ENCODE results near the gene MEOX2.

DNA sequence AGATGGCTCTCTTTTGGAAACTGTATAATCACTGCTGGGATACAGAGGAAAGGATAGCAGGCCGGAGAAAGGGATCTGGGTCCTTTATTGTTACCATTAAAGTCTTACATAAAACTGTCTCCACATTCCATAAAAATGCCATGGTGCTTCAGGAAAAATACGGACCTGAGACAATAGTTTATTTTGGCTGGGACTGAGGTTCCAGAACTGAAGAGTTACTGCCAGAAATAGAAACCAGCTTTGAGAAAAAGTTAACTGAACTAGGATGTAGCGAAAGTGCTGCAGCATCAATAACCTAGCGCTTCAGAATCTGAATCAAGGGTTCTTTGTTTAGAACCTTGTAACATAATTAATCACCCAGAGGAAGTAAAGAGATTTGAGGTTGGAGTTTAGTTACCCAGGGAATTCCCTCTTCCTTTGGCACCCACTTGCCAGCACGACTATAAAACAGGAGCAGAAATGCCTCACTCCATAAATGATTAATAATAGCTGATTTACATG lies 38.0 kb downstream of the MEOX2 start:
- TF ChIP-seq, protein P1, sequence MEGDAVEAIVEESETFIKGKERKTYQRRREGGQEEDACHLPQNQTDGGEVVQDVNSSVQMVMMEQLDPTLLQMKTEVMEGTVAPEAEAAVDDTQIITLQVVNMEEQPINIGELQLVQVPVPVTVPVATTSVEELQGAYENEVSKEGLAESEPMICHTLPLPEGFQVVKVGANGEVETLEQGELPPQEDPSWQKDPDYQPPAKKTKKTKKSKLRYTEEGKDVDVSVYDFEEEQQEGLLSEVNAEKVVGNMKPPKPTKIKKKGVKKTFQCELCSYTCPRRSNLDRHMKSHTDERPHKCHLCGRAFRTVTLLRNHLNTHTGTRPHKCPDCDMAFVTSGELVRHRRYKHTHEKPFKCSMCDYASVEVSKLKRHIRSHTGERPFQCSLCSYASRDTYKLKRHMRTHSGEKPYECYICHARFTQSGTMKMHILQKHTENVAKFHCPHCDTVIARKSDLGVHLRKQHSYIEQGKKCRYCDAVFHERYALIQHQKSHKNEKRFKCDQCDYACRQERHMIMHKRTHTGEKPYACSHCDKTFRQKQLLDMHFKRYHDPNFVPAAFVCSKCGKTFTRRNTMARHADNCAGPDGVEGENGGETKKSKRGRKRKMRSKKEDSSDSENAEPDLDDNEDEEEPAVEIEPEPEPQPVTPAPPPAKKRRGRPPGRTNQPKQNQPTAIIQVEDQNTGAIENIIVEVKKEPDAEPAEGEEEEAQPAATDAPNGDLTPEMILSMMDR (conservative IDR thresholded peaks at IDR 0.05) = no peak
- no peak for TF ChIP-seq EZH2 (IDR thresholded peaks at IDR 0.05; ENCODE audit: low read depth)
